RWPE2 (cell line): ENCODE data around the gene SAMD14.

Source experiments
- ATAC-seq: fragments of 200-7000 bp; cut with Tn5 transposase; 3 replicates; pipeline ENCODE4 v1.9.1; 2021; ENCODE audit warnings: low read depth
- DNase-seq: peaks from one replicate; pipeline ENCODE4 v3.0.0-alpha.2; 2020; ENCODE audit warnings: low spot score
- H3K27ac ChIP-seq: fragments of 450-650 bp; 2 replicates; pipeline ENCODE4 v1.5.1; 2017; ENCODE audit warnings: mild to moderate bottlenecking; ENCODE audit not compliant: poor library complexity, severe bottlenecking
- H3K27me3 ChIP-seq: fragments of 250-450 bp; sonication (Bioruptor Pico); 2 replicates; pipeline ENCODE4 v1.5.1; 2021; ENCODE audit warnings: mild to moderate bottlenecking, moderate library complexity; ENCODE audit not compliant: insufficient read depth, poor library complexity, severe bottlenecking
- H3K36me3 ChIP-seq: fragments of 250-450 bp; sonication (Bioruptor Pico); 2 replicates; pipeline ENCODE4 v1.5.1; 2020; ENCODE audit warnings: low read depth, mild to moderate bottlenecking, moderate library complexity
- H3K4me1 ChIP-seq: fragments of 250-450 bp; sonication (Bioruptor Pico); 2 replicates; pipeline ENCODE4 v1.5.1; 2021; ENCODE audit warnings: mild to moderate bottlenecking, moderate library complexity; ENCODE audit not compliant: insufficient read depth, poor library complexity, severe bottlenecking
- H3K4me3 ChIP-seq: fragments of 250-450 bp; sonication (Bioruptor Pico); 2 replicates; pipeline ENCODE4 v1.5.1; 2021; ENCODE audit warnings: mild to moderate bottlenecking, moderate library complexity; ENCODE audit not compliant: severe bottlenecking
- H3K9me3 ChIP-seq: fragments of 250-450 bp; sonication (Bioruptor Pico); 2 replicates; pipeline ENCODE4 v1.5.1; 2021; ENCODE audit warnings: mild to moderate bottlenecking, moderate library complexity; ENCODE audit not compliant: severe bottlenecking
- CTCF ChIP-seq: fragments of 450-650 bp; IDR thresholded peaks from one replicate; pipeline ENCODE4 v1.5.1; 2017; ENCODE audit warnings: mild to moderate bottlenecking, moderate library complexity; ENCODE audit not compliant: poor library complexity, severe bottlenecking

SAMD14 gene

GRCh38 chr17:50168319-50168718 is 38.4 kb upstream of the SAMD14 start:
- Histone ChIP-seq H3K36me3 (no peaks in the 10 kb centered on the region), H3K4me3 (no peak overlapping the region), H3K9me3 (no peaks in the 10 kb centered on the region), H3K27me3 (no peaks in the 10 kb centered on the region), H3K4me1 (no peaks in the 10 kb centered on the region), H3K27ac (no peak overlapping the region)
- DNase-seq (no peak), ATAC-seq (no peak)
- TF ChIP-seq CTCF: no peak

GRCh38 chr17:50167371-50167770 is 37.4 kb upstream of the SAMD14 start:
- no peak for ATAC-seq
- no peaks in the 10 kb centered on the region for H3K9me3 ChIP-seq
- H3K27me3 ChIP-seq: no peaks in the 10 kb centered on the region
- H3K36me3 ChIP-seq: no peaks in the 10 kb centered on the region
- no peak for DNase-seq
- no peak overlapping the region for H3K27ac ChIP-seq
- H3K4me3 ChIP-seq: no peak overlapping the region
- TF ChIP-seq CTCF: no peak
- no peaks in the 10 kb centered on the region for H3K4me1 ChIP-seq

- DNase-seq (no peak), ATAC-seq (no peak)
- H3K4me3 ChIP-seq: no peak overlapping the region
- no peaks in the 10 kb centered on the region for H3K36me3 ChIP-seq
- no peak for TF ChIP-seq CTCF
- no peaks in the 10 kb centered on the region for H3K9me3 ChIP-seq
- no peaks in the 10 kb centered on the region for H3K4me1 ChIP-seq
- H3K27me3 ChIP-seq: no peaks in the 10 kb centered on the region
- H3K27ac ChIP-seq: no peak overlapping the region
These were observed 36.7 kb upstream of the SAMD14 start for GRCh38 chr17:50166518-50167181.

- Histone ChIP-seq H3K36me3 (no peaks in the 10 kb centered on the region), H3K27me3 (no peaks in the 10 kb centered on the region), H3K9me3 (no peaks in the 10 kb centered on the region), H3K4me1 (no peaks in the 10 kb centered on the region), H3K4me3 (no peak within 1 kb of the TSS), H3K27ac (no peak within 1 kb of the TSS)
- DNase-seq (no peak), ATAC-seq (no peak)
- TF ChIP-seq CTCF: no peak
These were observed 36.0 kb upstream of the SAMD14 start, which contains the start of gene SGCA for GRCh38 chr17:50165867-50166517. Gene SGCA (plus strand): TSS chr17:50166005. CDS start chr17:50166041, 36 bp downstream.

- DNase-seq (no peak), ATAC-seq (no peak)
- no peak overlapping the region for H3K27ac ChIP-seq
- no peaks in the 10 kb centered on the region for H3K36me3 ChIP-seq
- H3K9me3 ChIP-seq: no peaks in the 10 kb centered on the region
- H3K4me3 ChIP-seq: no peak overlapping the region
- TF ChIP-seq CTCF: no peak
- no peaks in the 10 kb centered on the region for H3K4me1 ChIP-seq
- H3K27me3 ChIP-seq: no peaks in the 10 kb centered on the region
These were observed 35.5 kb upstream of the SAMD14 start for GRCh38 chr17:50165466-50165865.
